HEK293 (cell line): ENCODE measurements around the gene PLEKHG4B.

ENCODE experiments used
- ATF2 ChIP-seq: fragments of 450-650 bp; formaldehyde crosslinking; IDR thresholded peaks from 2 replicates; pipeline ENCODE4 v1.5.1; 2016; ENCODE audit warnings: missing biosample characterization, missing genetic modification characterization, low read depth
- CTCF ChIP-seq: fragments of 450-650 bp; formaldehyde crosslinking; IDR thresholded peaks from 2 replicates; pipeline ENCODE4 v1.5.1; 2016; ENCODE audit warnings: missing biosample characterization, missing genetic modification characterization
- HOXD13 ChIP-seq: sonication (generic); formaldehyde crosslinking; IDR thresholded peaks from 2 replicates; pipeline ENCODE4 v1.8.0; 2022; ENCODE audit warnings: missing genetic modification reagents, borderline replicate concordance
- KLF16 ChIP-seq: fragments of 450-650 bp; formaldehyde crosslinking; IDR thresholded peaks from 2 replicates; pipeline ENCODE4 v1.5.1; 2017; ENCODE audit warnings: missing biosample characterization, missing genetic modification characterization
- REST ChIP-seq: fragments of 450-650 bp; formaldehyde crosslinking; IDR thresholded peaks from 2 replicates; pipeline ENCODE4 v1.5.1; 2016; ENCODE audit warnings: missing biosample characterization, missing genetic modification characterization
- SP2 ChIP-seq: fragments of 450-650 bp; formaldehyde crosslinking; IDR thresholded peaks from 2 replicates; pipeline ENCODE4 v1.5.1; 2016; ENCODE audit warnings: missing biosample characterization, missing genetic modification characterization
- YY1 ChIP-seq: fragments of 450-650 bp; formaldehyde crosslinking; IDR thresholded peaks from 2 replicates; pipeline ENCODE4 v1.5.1; 2018; ENCODE audit warnings: missing biosample characterization, missing genetic modification characterization
- ZBTB11 ChIP-seq: fragments of 450-650 bp; formaldehyde crosslinking; conservative IDR thresholded peaks from 2 replicates; pipeline ENCODE4 v1.5.1; 2016; ENCODE audit warnings: low read depth, missing biosample characterization, missing genetic modification characterization
- ZBTB20 ChIP-seq: fragments of 450-650 bp; formaldehyde crosslinking; IDR thresholded peaks from 2 replicates; pipeline ENCODE4 v1.5.1; 2016; ENCODE audit warnings: missing biosample characterization, missing genetic modification characterization
- ZNF18 ChIP-seq: fragments of 450-650 bp; formaldehyde crosslinking; IDR thresholded peaks from 2 replicates; pipeline ENCODE4 v1.5.1; 2016; ENCODE audit warnings: missing biosample characterization, missing genetic modification characterization
- ZNF501 ChIP-seq: fragments of 450-650 bp; formaldehyde crosslinking; IDR thresholded peaks from 2 replicates; pipeline ENCODE4 v1.5.1; 2016; ENCODE audit warnings: missing biosample characterization, missing genetic modification characterization
- ZNF561 ChIP-seq: fragments of 450-650 bp; IDR thresholded peaks from 2 replicates; pipeline ENCODE4 v1.5.1; 2018; ENCODE audit warnings: missing biosample characterization, missing genetic modification characterization, borderline replicate concordance
- ZNF776 ChIP-seq: fragments of 450-650 bp; formaldehyde crosslinking; IDR thresholded peaks from 2 replicates; pipeline ENCODE4 v1.5.0; 2017; ENCODE audit warnings: missing biosample characterization, missing genetic modification characterization, borderline replicate concordance

- TF ChIP-seq ZNF501 (tag by site-specific recombination) (no peak), ZBTB20 (tag by site-specific recombination) (no peak), REST (no peak), CTCF (tag by site-specific recombination) (no peak), ZNF776 (tag by site-specific recombination) (no peak), ZNF18 (tag by site-specific recombination) (no peak), SP2 (tag by site-specific recombination) (no peak), ZBTB11 (no peak), ZNF561 (tag by site-specific recombination) (no peak), ATF2 (tag by site-specific recombination) (no peak), YY1 (tag by site-specific recombination) (no peak), KLF16 (tag by site-specific recombination) (no peak), HOXD13 (CRISPR knock-in tag) (no peak)
These were observed 107.4 kb downstream of the PLEKHG4B start for GRCh38 chr5:199197-199949.
